ENCODE data around the gene SRGAP1.

The SRGAP1 gene

DNA sequence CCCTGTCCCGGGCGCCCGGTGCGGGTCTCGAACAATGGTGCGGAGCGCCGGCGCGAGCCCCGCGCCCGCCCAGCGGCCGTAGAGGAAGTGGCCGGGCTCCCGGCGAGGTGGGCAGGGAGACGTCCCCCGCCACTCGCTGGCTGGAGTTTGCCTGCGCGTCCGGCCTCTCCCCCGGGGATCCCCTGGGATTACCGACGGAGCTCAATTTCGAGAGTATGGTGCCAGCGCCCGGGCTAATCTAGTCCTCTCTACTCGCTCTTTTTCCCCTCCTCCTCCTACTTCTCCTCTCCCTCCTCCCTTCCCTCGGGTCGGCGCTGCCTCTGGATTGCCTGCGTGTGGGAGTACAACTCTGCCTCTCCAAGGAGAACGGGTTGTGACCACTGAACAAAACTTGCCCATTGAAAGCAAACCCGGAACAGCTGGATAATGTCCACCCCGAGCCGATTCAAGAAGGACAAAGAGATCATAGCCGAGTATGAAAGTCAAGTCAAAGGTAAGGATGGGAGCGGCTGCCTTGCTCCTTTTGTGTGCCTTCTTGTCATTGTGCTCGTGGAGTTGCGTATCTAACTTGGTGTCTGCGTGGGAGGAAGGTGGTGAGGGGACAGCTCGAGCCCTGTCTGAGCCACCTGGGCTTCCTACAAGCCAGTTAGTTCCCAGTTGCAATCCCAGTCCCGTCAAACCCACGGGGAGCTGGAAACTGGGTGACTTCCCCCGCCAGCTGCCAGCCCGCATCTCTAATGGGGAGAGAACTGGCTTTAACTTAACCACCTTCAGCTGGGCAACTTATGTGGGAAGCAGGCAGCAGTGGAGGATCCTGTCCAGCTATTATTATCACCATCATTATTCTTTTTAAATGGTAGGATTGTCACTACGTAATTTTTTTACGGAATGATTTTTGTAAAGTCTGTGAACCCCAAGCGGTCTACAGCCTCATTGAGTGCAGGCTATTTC lies at the start of gene SRGAP1:
Gene SRGAP1, plus strand, starts transcription at position 310 of the 951 bp plus-strand sequence. Its CDS starts 117 bp downstream, at position 427.
- DNase-seq (ENCODE audit: low spot score): no peak

DNA sequence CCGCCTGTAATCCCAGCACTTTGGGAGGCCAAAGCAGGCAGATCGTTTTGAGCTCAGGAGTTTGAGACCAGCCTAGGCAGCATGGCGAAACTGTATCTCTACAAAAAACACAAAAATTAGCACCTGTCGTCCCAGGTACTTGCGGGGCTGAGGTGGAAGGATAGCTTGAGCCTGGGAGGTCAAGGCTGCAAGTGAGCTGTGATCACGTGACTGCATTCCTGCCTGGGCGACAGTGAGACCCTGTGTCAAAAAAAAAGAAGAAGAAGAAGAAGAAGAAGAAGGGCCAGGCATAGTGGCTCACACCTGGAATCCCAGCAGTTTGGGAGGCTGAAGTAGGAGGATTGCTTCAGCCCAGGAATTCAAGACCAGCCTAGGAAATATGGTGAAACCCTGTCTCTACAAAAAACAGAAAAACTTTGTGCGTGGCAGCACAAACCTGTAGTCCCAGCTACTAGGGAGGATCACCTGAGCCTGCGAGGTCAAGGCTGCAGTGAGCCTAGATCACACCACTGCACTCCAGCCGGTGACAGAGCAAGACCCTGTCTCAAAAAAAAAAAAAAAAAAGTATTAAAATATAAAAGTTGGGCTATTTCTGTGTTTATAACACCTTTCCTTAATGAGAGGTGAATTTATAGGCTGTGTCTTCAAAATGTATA lies 49.3 kb upstream of the SRGAP1 start:
- no peak for DNase-seq (ENCODE audit: low spot score)

DNA sequence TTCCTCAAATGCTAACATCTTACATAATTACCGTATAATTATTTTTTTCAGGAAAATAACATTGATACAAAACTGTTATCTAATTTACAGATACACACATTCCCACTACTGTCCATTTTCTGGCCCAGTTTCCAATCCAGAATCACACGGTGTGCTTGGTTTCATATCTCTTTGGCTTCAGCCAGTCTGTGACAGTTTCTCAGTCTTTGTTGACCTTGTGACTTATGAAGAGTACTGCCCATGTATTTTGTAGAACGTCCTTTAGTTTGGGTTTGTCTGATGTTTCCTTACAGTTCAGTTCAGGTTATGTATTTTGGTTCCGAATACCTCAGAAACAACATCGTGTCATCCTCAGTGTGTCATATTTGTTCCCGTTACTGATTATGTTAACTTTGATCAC lies 48.6 kb upstream of the SRGAP1 start:
- no peak for DNase-seq (ENCODE audit: low spot score)

DNA sequence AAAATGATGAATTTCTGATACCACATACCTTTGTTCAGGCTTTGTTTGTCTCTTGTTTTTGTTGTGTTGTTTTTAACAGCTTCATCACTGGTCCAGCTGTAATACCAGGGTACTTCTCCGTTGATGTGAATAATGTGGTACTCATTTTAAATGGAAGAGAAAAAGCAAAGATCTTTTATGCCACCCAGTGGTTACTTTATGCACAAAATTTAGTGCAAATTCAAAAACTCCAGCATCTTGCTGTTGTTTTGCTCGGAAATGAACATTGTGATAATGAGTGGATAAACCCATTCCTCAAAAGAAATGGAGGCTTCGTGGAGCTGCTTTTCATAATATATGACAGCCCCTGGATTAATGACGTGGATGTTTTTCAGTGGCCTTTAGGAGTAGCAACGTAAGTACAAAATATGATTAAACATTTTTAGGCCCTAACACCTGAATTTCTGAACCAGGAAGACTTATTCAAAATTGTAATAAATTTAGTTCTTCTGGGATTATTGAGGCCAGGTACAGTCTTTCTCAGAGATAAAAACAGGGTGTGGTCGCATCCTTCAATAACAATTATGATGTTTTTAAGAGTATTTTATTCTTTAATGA lies 42.4 kb upstream of the SRGAP1 start:
- peak; percentile 37 for DNase-seq (ENCODE audit: low spot score)

DNA sequence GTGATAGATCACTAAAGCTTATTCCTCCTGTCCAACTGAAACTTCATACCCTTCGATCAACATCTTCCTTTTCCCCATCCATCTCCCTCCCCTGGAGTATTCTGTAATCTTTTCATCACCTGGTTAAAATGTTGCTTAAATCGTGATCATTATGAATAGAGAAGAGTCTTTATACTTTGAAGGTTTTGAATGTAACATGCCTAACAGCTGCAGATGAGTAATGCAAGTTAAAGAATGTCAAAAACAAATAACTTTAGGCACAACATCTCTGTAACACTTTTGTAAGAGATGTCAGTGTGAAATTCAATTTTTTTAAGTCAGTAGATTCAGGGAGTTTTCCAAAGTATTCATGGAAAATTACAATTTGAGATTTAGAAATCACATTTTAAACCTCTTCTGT lies 39.8 kb upstream of the SRGAP1 start:
- no peak for DNase-seq (ENCODE audit: low spot score)

DNA sequence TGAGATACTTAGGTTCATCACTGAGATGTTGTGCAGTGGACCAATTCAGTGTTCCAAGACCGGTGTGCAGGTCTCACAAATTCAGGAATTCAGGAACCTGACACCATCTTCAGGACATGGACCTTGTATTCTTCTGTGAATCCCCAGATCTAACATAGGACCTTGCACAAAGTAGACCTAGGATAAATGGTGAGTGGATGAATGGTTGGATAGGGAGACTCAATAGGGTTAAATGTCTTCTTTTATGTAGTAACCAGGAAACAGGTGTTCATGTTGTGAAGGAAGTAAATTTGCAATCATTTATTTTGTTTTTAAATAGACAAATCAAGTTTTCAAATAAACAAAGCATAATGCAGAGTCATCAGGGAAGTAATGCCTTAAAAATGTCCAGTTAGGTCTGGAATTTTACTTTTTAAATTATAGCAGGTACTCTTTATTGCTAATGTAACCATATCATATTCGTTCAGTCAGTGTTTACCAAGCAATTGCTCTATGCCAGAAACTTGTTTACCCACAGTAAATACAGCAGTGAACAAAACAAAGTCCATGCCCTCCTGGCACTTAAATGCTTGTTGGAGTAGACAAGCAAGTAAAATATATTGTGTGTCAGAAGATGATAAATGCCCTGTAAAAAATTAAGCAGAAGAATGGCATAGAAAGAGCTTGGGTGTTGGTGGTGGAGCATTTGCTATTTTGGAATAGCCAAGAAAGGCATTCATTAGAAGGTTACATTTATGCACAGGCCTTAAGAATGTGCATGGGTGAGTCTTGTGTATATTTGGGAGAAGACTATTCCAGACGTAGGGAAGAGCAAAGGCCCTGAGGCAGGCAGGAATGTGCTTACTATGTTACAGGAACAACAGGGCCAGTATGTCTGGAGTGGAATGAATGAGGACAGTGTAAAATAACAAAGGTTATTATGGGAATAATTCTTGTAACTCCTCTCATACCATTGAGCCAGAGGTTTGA lies 38.5 kb upstream of the SRGAP1 start:
- DNase-seq (ENCODE audit: low spot score): no peak

DNA sequence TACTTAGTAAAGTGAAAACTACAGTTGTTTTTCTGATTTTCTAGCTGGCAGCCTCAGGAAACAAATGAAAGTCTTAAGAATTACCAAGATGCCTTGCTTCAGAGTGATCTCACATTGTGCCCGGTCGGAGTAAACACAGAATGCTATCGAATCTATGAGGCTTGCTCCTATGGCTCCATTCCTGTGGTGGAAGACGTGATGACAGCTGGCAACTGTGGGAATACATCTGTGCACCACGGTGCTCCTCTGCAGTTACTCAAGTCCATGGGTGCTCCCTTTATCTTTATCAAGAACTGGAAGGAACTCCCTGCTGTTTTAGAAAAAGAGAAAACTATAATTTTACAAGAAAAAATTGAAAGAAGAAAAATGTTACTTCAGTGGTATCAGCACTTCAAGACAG lies 35.9 kb upstream of the SRGAP1 start:
- DNase-seq (ENCODE audit: low spot score): no peak

DNA sequence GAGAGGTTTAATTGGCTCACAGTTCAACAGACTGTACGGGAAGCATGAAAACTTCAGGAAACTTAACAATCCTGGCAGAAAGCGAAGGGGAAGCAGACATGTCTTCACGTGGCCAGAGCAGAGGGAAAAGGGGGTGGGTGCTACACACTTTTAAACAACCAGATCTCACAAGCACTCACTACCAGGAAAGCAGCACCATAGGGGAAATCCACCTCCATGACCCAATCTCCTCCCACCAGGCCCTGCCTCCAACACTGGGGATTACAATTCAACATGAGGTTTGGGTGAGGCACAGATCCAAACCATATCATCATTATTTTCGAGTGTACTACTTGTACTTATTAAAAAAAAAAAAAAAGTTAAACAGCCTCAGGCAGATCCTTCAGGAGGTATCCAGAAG lies 34.9 kb upstream of the SRGAP1 start:
- DNase-seq (ENCODE audit: low spot score): no peak

DNA sequence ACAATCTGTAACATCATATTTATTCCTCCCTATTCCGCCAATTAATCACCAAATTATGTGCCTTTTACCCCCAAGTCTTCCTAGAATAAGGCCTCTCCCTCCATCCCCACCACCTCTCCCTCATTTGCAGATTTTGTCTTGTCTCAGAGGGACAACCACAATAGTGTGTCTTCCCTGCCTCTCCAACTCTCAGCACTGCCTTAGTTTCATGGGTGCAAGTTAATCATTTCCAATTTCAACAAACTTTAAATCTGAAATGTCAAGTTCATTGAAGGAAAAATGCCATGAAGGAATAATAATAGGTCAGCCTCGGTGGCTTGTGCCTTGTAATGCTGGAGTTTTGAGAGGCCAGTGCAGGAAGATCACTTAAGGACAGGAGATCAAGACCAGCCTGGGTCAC lies 33.2 kb upstream of the SRGAP1 start:
- DNase-seq (ENCODE audit: low spot score): no peak

DNA sequence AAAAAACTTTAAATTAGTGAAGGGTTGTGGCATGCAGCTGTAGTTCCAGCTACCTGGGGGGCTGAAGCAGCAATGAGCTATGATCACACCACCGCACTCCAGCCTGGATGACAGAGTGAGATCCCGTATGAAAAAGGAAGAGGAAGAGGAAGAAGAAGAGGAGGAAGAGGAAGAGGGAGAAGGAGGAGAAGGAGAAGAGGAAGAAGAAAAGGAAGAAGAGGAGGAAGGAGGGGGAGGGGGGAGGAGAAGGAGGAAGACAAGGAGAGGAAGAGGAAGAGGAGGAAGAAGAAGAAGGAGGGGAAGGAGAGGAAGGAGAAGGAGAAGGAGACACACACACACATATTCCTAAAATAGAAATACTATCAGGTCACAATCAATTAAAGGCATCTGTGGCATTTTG lies 32.7 kb upstream of the SRGAP1 start:
- no peak for DNase-seq (ENCODE audit: low spot score)

DNA sequence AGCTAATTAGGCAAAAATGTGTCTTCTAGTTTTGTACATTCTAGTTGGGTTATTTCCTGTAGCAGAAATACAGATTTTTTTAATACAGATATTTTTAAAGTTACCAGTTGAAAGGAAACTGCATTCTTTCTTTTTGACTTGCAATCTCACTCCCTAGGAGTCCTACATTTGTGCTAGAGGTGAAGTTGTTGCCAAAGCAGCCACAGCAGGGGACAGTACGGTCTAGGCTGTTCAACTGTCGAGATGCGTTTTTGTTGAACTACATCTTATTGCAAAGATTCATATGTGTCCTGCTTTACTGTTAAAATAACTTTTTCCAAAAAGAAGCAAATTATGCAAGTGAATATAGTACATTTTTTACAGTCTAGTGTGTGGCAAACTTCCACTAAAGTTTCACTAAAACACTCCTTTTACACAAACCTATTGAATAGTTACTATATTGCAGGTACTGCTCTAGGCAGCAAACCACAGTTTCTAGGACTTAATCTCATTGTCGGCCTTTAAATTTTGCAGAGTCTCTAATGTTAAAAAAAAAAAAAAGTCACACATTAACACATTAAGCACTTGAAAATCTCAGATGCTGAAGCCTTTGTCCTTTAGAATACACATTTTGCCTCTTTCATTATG lies 30.2 kb upstream of the SRGAP1 start:
- no peak for DNase-seq (ENCODE audit: low spot score)

DNA sequence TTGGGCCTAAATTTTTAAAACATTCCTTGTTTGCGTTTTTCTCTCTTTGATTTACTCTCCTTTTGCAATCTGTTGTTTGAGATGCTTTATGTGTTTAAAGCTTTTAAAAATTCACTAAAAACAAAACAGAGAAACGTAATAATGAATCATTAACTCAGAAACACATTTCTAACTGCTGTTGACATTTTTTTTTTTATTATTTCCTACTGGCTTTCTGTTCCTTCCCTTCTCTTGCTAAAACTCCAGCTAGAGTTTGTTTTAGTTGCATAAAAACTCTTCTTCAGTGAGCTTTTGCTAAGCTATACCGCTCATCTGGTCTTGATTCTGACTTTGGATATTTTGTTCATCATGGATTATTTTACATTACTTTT lies 29.0 kb upstream of the SRGAP1 start:
- DNase-seq (ENCODE audit: low spot score): no peak

DNA sequence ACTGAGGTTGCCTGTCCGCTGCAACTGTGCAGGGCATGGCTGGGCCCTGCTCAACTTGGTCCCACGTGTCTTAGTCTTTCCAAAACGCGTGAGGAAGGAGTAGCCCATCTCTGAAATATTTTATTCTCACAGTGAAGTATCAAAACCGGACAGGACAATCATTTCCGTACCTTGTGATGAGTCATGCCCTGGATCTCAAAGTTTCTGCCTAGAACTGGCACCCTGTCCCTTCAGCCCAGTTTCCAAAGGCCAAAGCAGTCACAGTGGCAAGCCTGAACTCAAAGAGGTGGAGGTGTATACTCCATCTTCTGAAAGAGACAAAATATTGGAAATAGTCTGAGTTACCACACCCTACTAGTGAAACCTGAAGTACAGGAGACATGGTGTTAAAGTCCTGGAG lies 28.5 kb upstream of the SRGAP1 start:
- DNase-seq (ENCODE audit: low spot score): no peak

DNA sequence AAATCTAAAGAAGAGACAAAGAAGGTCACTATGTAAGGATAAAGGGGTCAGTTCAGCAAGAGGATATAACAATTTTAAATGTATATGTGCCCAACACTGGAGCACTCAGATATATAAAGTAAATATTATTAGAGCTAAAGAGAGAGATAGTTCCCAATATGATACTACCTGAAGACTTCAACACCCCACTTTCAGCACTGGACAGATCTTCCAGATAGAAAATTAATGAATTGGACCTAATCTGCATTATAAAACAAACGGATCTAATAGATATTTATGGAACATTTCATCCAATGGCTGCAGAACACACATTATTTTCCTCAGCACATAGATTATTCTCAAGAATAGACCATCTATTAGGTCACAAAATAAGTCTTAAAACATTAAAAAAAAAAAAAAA lies 24.1 kb upstream of the SRGAP1 start:
- no peak for DNase-seq (ENCODE audit: low spot score)

DNA sequence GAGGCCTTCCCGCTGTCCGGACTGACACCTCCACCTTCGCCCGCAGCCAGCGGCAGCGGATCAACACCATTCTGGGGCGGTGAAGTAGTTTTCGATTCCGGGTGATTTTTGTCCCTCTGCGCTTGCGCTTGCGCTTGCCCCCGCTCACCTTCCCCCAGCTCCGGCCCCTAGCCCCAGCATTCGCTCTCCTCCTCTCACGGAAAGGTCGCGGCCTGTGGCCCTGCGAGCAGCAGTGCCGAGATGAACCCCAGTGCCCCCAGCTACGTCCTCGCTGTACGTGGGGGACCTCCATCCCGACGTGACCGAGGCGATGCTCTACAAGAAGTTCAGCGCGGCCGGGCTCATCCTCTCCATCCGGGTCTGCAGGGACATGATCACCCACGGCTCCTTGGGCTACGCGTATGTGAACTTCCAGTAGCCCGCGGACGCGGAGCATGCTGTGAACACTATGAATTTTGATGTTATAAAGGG lies 22.7 kb upstream of the SRGAP1 start:
- no peak for DNase-seq (ENCODE audit: low spot score)

DNA sequence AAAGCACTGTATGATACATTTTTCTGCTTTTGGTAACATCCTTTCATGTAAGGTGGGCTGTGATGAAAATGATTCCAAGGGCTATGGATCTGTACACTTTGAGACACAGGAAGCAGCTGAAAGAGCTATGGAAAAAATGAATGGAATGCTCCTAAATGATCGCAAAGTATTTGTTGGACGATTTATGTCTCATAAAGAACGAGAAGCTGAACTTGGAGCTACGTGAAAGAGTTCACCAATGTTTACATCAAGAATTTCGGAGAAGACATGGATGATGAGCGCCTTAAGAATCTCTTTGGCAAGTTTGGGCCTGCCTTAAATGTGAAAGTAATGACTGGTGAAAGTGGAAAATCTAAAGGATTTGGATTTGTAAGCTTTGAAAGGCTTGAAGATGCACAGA lies 22.1 kb upstream of the SRGAP1 start:
- no peak for DNase-seq (ENCODE audit: low spot score)

DNA sequence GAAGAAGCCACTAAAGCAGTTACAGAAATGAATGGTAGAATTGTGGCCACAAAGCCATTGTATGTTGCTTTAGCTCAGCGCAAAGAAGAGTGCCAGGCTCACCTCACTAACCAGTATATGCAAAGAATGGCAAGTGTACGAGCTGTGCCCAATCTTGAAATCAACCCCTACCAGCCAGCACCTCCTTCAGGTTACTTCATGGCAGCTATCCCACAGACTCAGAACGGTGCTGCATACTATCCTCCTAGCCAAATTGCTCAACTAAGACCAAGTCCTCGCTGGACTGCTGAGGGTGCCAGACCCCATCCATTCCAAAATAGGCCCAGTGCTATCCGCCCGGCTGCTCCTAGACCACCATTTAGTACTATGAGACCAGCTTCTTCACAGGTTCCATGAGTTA lies 21.5 kb upstream of the SRGAP1 start:
- DNase-seq (ENCODE audit: low spot score): no peak

DNA sequence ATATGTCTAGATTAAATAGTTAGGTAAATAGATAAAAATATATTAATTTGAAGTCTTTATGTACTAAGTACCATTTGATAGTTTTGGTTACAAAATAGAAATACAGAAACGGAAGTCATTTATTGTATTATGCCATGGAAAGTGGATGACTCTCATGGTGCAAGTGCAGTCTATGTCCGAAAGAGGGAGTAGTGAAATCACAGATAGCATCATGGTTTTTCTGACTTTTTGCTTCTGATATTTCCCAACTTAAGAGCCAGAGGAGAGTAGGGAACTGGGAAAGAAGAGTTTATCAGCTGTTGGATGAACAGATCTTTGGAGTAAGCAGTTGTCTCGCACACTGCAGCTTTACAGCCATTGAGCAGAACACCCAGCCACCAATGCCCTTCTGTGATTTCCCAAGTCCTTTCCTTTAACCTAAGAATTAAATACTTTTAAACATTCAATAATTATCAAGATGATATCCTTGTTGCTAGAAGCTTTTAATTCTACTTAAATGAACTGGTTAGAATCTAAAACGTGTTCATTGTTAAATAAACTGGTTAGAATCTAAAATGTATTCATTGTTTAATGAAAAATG lies 18.4 kb upstream of the SRGAP1 start:
- no peak for DNase-seq (ENCODE audit: low spot score)

DNA sequence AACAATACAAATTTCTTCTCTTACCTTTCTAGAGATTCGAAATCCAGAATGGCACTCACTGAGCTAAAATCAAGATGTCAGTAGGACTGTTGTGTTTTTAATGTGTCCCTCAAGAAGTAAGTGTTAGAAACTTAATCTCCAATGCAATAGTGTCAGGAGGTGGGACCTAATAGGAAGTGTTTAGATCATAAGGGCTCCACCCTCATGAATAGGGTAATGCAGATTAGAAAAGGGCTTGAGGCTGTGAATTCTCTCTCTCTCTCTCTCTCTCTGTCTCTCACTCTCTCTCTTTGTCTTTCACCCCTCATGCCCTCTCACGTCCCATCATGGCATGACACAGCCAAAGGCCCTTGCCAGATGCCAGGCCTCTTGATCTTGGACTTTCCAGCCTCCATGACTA lies 15.6 kb upstream of the SRGAP1 start:
- DNase-seq (ENCODE audit: low spot score): no peak

DNA sequence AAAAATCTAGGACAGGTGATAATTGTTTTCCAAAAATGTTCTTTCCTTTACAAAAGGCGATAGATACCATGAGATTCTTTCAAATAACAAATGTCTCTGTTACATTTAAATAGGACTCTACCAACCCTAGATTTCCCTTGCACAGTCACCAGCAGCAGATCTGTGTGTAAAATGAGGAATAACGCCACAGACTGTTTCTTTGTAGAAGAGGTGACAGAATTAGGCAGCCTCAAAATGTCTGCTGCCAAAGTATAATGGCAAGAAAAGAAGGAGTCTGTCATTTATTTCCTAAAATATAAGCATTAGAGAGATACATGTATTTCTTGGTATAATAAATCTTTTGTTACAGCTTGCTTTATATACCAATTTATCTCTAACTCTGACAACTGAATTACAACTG lies 8.5 kb upstream of the SRGAP1 start:
- DNase-seq (ENCODE audit: low spot score): no peak

DNA sequence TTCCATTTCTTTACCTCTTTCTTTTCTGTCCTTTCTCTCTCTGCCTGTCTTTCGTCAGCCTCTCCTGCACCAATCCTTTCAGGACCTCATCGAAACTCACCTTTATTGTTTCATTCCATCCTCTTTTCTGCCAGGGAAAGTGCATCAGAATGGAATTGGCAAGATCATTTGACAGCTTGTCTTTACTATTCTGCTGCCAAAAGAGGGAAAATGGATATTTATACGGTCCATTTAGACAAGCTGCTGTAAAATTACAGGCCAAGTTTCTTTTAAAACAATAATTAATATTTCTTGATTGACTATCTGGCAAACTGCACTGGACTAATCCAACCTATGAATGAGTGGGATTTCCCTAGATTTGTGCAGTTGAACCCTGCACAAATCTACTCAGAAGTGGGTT lies 7.6 kb upstream of the SRGAP1 start:
- no peak for DNase-seq (ENCODE audit: low spot score)
